Esophagus (tissue), 2 donors: Measurements from ENCODE around the gene NR2C2. TPM values are rescaled to one million over a fixed set of nuclear protein-coding genes. Genes with fewer than 3 reads are reported as not detected.

ENCODE experiments used
- H3K27ac ChIP-seq, 2 donors: one replicate each; pipeline ENCODE4 v1.5.1; 2013; ENCODE audit warnings: low read depth in 2 of 2, mild to moderate bottlenecking in 2 of 2, inconsistent platforms in 1 of 2, low read length in 1 of 2, moderate library complexity in 1 of 2
- H3K27me3 ChIP-seq, 2 donors: one replicate each; pipeline ENCODE4 v1.6.1; 2013; ENCODE audit warnings: low read length in 2 of 2, control low read depth in 1 of 2, mild to moderate bottlenecking in 1 of 2; ENCODE audit not compliant: insufficient read depth in 2 of 2, control insufficient read depth in 1 of 2
- H3K36me3 ChIP-seq, 2 donors: one replicate each; pipeline ENCODE4 v1.6.1; 2013; ENCODE audit warnings: low read length in 1 of 2; ENCODE audit not compliant: control insufficient read depth in 2 of 2, insufficient read depth in 2 of 2
- H3K4me1 ChIP-seq, 2 donors: one replicate each; pipeline ENCODE4 v1.6.1; 2013; ENCODE audit warnings: low read length in 1 of 2; ENCODE audit not compliant: control insufficient read depth in 2 of 2, insufficient read depth in 2 of 2
- H3K4me3 ChIP-seq, 2 donors: one replicate each; pipeline ENCODE4 v1.5.1; 2013; ENCODE audit warnings: low read length in 2 of 2, mild to moderate bottlenecking in 2 of 2, low read depth in 1 of 2, moderate library complexity in 1 of 2
- H3K9me3 ChIP-seq, 2 donors: one replicate each; pipeline ENCODE4 v1.6.1; 2013; ENCODE audit warnings: mild to moderate bottlenecking in 2 of 2, low read depth in 1 of 2, low read length in 1 of 2, moderate library complexity in 1 of 2; ENCODE audit not compliant: control insufficient read depth in 2 of 2, insufficient read depth in 1 of 2
- WGBS, 2 donors: extraction: QIAGEN DNeasy Blood & Tissue Kit; methylation state at CpG; one replicate each; pipeline ENCODE4 v1.1.7; 2013; 5-methylcytosine and 5-hydroxymethylcytosine counted together
- polyA plus RNA-seq, 2 donors: library from polyadenylated mRNA; stranded (reverse); fragments of 200-250 nt; gene quantifications; one replicate each; pipeline ENCODE4 v1.2.3, GENCODE V29; 2013
- donor health status: healthy with polysubstance abuse.
- donor health status: Bipolar disorder and iron deficiency.

The NR2C2 gene
- polyA plus RNA-seq, 2 donors: 5.0 to 6.1 TPM

DNA sequence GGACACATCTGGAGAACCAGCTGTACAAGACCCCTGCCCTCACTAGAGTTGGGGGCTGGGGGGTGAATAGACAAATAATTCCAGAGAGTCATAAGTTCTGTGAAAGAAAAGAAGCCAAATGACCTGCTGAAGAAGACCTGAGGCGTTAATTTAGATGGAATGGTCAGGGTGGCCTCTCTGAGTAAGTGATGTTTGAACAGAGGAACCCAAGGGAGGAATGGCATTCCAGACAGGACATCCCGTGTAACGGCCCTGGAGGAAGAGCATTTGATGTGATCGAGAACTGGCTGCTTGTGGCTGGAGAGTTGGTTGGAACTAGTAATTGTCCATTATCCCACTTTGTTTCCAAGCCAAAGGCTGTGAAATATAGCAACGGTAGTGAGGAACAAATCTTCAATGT is 1.7 kb downstream of the NR2C2 start:
- H3K4me1 ChIP-seq: no peaks in the 10 kb centered on the region
- WGBS, 2 donors: 34 to 40% methylated on average over 5 of the region's 5 CpGs

DNA sequence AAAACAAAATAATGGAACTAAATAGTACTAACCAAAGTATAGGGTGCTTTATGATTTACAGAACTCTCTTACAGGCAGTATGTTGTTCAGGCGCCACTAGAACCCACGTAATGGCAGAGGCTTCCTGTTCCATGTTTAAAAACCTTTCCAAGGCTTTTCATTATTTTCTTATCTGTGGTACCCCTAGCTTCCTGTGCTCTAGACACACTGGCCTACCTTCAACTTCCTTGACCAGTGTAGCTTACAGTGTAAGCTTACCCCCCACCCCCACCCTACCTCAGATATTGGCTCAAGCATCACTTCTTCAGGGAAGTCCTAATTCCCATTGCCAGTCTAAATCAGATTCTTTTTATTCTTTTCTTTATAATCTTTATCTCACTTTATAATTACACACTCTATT is 2.9 kb downstream of the NR2C2 start:
- Histone ChIP-seq H3K27ac (no peak overlapping the region), H3K36me3 (peaks cover 0 to 3% of the 10 kb centered on the region in 2 donors), H3K4me3 (no peak overlapping the region), H3K9me3 (no peaks in the 10 kb centered on the region), H3K4me1 (no peaks in the 10 kb centered on the region), H3K27me3 (no peaks in the 10 kb centered on the region)
- 87 to 90% methylated on average over 2 of the region's 2 CpGs for WGBS, 2 donors

More for the DNA sequence above, 1.7 kb downstream of the NR2C2 start:
- Histone ChIP-seq H3K27ac (peak overlapping the region; percentile 99 to 100), H3K27me3 (no peaks in the 10 kb centered on the region), H3K4me3 (peak overlapping the region; percentile 48 to 99), H3K9me3 (no peaks in the 10 kb centered on the region), H3K36me3 (peaks cover 0 to 3% of the 10 kb centered on the region in 2 donors)

- Histone ChIP-seq H3K27ac (no peak overlapping the region), H3K9me3 (no peaks in the 10 kb centered on the region), H3K4me3 (no peak overlapping the region), H3K4me1 (no peaks in the 10 kb centered on the region), H3K36me3 (peaks cover 0 to 3% of the 10 kb centered on the region in 2 donors), H3K27me3 (no peaks in the 10 kb centered on the region)
- 48 to 72% methylated on average over 1 of the region's 1 CpG for whole genome bisulfite sequencing, 2 donors
Measured at GRCh38 chr3:14957153-14957552, 9.8 kb downstream of the NR2C2 start.

GRCh38 chr3:14957925-14958324 is 10.5 kb downstream of the NR2C2 start:
- Histone ChIP-seq H3K27me3 (no peaks in the 10 kb centered on the region), H3K4me1 (no peaks in the 10 kb centered on the region), H3K9me3 (no peaks in the 10 kb centered on the region)

DNA sequence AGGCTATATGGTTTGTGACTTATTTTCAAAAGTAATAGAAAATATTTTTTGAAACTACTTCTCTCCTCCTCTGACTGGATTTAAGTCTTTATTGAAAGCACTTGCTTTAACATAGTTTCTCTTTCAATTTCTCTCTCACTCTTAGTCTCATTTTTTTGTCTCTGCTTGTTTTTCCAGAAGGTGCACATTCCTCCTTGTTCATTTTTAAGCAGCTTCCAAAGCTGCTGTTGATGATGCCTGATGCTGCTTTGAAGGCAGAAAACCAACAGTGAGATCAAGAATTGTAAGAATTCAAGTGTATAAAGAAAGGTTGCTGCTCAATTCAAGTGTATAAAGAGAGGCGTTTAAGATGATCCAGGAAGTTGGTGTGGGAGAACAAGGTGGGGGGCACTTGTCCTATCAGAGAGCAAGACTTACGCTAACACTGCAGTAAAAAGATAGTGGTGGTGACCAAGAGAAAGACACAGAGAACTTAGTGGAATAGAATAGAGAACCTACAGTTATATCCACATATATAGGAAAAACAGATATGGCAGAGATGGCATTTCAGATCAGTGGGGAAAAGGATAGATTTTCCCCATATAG is 12.1 kb downstream of the NR2C2 start:
- no peaks in the 10 kb centered on the region for H3K4me1 ChIP-seq
- 67 to 77% methylated on average over 2 of the region's 2 CpGs for WGBS, 2 donors
- no peaks in the 10 kb centered on the region for H3K36me3 ChIP-seq
- H3K27me3 ChIP-seq: no peaks in the 10 kb centered on the region
- no peak overlapping the region for H3K27ac ChIP-seq
- no peaks in the 10 kb centered on the region for H3K9me3 ChIP-seq
- no peak overlapping the region for H3K4me3 ChIP-seq

More at GRCh38 chr3:14957925-14958324, 10.5 kb downstream of the NR2C2 start:
- 15 to 23% methylated on average over 1 of the region's 1 CpG for WGBS, 2 donors
- Histone ChIP-seq H3K27ac (no peak overlapping the region), H3K36me3 (peaks cover 0 to under 1% of the 10 kb centered on the region in 2 donors), H3K4me3 (no peak overlapping the region)

- Histone ChIP-seq H3K36me3 (no peaks in the 10 kb centered on the region), H3K4me3 (no peak overlapping the region), H3K27ac (no peak overlapping the region), H3K4me1 (no peaks in the 10 kb centered on the region), H3K27me3 (no peaks in the 10 kb centered on the region), H3K9me3 (no peaks in the 10 kb centered on the region)
- WGBS, 2 donors: 96% methylated on average over 5 of the region's 5 CpGs
Measured at GRCh38 chr3:14962762-14963161, 15.4 kb downstream of the NR2C2 start.

GRCh38 chr3:14967285-14967684 is 19.9 kb downstream of the NR2C2 start:
- Histone ChIP-seq H3K4me3 (no peak overlapping the region), H3K36me3 (no peaks in the 10 kb centered on the region), H3K27me3 (no peaks in the 10 kb centered on the region), H3K9me3 (no peaks in the 10 kb centered on the region), H3K4me1 (no peaks in the 10 kb centered on the region), H3K27ac (no peak overlapping the region)
- 62 to 77% methylated on average over 1 of the region's 1 CpG for WGBS, 2 donors

GRCh38 chr3:14969671-14970070 is 22.3 kb downstream of the NR2C2 start:
- no peaks in the 10 kb centered on the region for H3K36me3 ChIP-seq
- no peaks in the 10 kb centered on the region for H3K27me3 ChIP-seq
- 81 to 84% methylated on average over 1 of the region's 1 CpG for WGBS, 2 donors
- H3K4me3 ChIP-seq: no peak overlapping the region
- no peaks in the 10 kb centered on the region for H3K9me3 ChIP-seq
- no peaks in the 10 kb centered on the region for H3K4me1 ChIP-seq
- no peak overlapping the region for H3K27ac ChIP-seq

DNA sequence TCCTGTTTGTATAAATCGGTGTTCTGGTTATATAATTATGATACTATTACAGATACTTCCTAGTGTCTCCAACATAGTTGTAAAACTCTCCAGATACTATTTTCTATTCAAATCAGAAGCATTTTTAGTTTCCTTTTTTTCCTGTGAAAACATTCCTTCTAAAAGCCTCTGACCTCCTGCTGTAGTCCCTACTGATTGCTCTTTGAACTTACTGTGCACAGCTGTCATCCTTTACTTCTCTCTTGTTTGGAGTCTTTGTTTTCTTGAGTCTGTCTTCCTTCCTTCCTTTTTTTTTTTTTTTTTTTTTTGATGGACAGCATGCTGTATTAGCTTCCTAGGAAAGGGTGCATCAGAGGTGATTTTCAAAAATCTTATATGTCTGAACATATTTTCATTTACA is 28.9 kb downstream of the NR2C2 start:
- Histone ChIP-seq H3K36me3 (peaks cover 0 to 2% of the 10 kb centered on the region in 2 donors), H3K4me3 (no peak overlapping the region), H3K27me3 (no peaks in the 10 kb centered on the region), H3K9me3 (no peaks in the 10 kb centered on the region), H3K4me1 (peaks cover 0 to 2% of the 10 kb centered on the region in 2 donors), H3K27ac (no peak overlapping the region)
- 68 to 70% methylated on average over 1 of the region's 1 CpG for WGBS, 2 donors

- 81 to 86% methylated on average over 4 of the region's 4 CpGs for WGBS, 2 donors
- Histone ChIP-seq H3K27me3 (no peaks in the 10 kb centered on the region), H3K9me3 (no peaks in the 10 kb centered on the region), H3K27ac (no peak overlapping the region), H3K36me3 (peaks cover 2 to 3% of the 10 kb centered on the region in 2 donors), H3K4me3 (no peak overlapping the region), H3K4me1 (peaks cover 0 to 2% of the 10 kb centered on the region in 2 donors)
Measured at GRCh38 chr3:14980689-14981088, 33.3 kb downstream of the NR2C2 start.
